Esophagus muscularis mucosa (tissue), 4 donors: ENCODE measurements around the gene DCDC2C. TPM values are rescaled to one million over a fixed set of nuclear protein-coding genes. Genes with fewer than 3 reads are reported as not detected.

Experiments used
- DNase-seq: peaks from one replicate; pipeline ENCODE4 v3.0.0-alpha.2; 2017; ENCODE audit errors: extremely low spot score
- H3K27ac ChIP-seq, 4 donors: fragments of 200-600 bp; sonication (generic); replicated peaks in 1 of 4; 1 replicate in 3 of 4; 2 replicates in 1 of 4; pipeline ENCODE4 v1.5.1; 2016 to 2019; ENCODE audit warnings: mild to moderate bottlenecking in 1 of 4
- H3K27me3 ChIP-seq, 4 donors: fragments of 200-600 bp; sonication (generic); one replicate each; pipeline versions ENCODE4 v1.5.1 to v1.6.0; 2016 to 2019
- H3K36me3 ChIP-seq, 4 donors: fragments of 200-600 bp; sonication (generic); one replicate each; pipeline ENCODE4 v1.5.1; 2016 to 2019
- H3K4me1 ChIP-seq, 4 donors: fragments of 200-600 bp; sonication (generic); one replicate each; pipeline ENCODE4 v1.5.1; 2016 to 2019
- H3K4me3 ChIP-seq, 4 donors: fragments of 200-600 bp; sonication (generic); 1 replicate in 2 of 4; 2 replicates in 2 of 4; pipeline ENCODE4 v1.5.1; 2016 to 2019; ENCODE audit warnings: mild to moderate bottlenecking in 4 of 4, moderate library complexity in 1 of 4
- H3K9me3 ChIP-seq, 4 donors: fragments of 200-600 bp; sonication (generic); 1 replicate in 3 of 4; 2 replicates in 1 of 4; pipeline ENCODE4 v1.5.1; 2016 to 2019
- EP300 ChIP-seq: sonication (generic); formaldehyde crosslinking; IDR thresholded peaks from one replicate; pipeline ENCODE4 v1.6.1; 2017; ENCODE audit warnings: antibody characterized with exemption
- POLR2A ChIP-seq: fragments of 450-650 bp; IDR thresholded peaks from one replicate; pipeline ENCODE4 v1.6.1; 2017; ENCODE audit warnings: antibody characterized with exemption, moderate library complexity, mild to moderate bottlenecking, low read depth
- POLR2AphosphoS5 ChIP-seq, 2 donors: sonication (generic); formaldehyde crosslinking; IDR thresholded peaks; one replicate each; pipeline ENCODE4 v1.6.1; 2017; ENCODE audit warnings: antibody characterized with exemption in 2 of 2
- WGBS: methylation state at CpG from one replicate; pipeline ENCODE4 v1.1.5; 2018; 5-methylcytosine and 5-hydroxymethylcytosine counted together
- intact Hi-C: fragments of 100-400 bp; cut with DNase I; formaldehyde crosslinking; loops from one replicate; pipeline ENCODE4 v1.15.1; 2023
- total RNA-seq, 4 donors: library from RNA; depleted of rRNA; stranded (reverse); fragments of >200 nt; gene quantifications; one replicate each; pipeline versions ENCODE4 v1.1.0 to v1.2.1, GENCODE V29; 2016
- TF ChIP-seq, protein P1 (sequence below), 3 experiments: fragments of 200-600 bp in 2 of 3; fragments of 450-650 bp in 1 of 3; sonication (generic) in 2 of 3; IDR thresholded peaks; one replicate each; pipeline ENCODE4 v1.5.1; 2017 to 2019; ENCODE audit warnings: antibody characterized with exemption in 3 of 3, mild to moderate bottlenecking in 2 of 3, moderate library complexity in 1 of 3

The DCDC2C gene
- total RNA-seq, 4 donors from 2014 or later: 0.83 TPM; not detected in 3

DNA sequence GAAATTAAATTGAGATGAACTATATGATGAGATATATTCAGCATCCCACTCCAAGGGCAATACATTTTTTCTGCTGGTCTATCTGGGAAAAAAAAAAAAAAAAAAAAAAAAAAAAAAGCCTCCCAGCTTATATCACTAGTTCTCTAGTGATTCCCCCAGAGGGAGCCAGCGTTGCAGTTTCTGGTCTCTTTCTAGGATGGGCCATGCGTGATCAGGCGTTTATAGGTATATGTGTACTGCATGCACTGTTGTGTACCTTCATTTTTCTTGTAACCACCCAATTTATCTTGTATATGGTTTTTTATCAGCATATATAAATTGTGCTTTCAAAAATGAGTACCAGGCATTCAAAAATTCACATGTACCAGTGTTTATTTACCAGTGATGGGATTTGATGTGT is 35.1 kb downstream of the DCDC2C start:
- no peaks in the 10 kb centered on the region for H3K36me3 ChIP-seq
- no peak for DNase-seq
- intact Hi-C loops: no loop called here
- no peak overlapping the region for H3K27ac ChIP-seq
- 46% methylated on average over 3 of the region's 3 CpGs for WGBS
- H3K27me3 ChIP-seq: peaks cover 0 to 11% (median 0%) of the 10 kb centered on the region in 4 donors
- no peak overlapping the region for H3K4me3 ChIP-seq
- no peaks in the 10 kb centered on the region for H3K9me3 ChIP-seq
- H3K4me1 ChIP-seq: no peaks in the 10 kb centered on the region
- TF ChIP-seq, protein P1, sequence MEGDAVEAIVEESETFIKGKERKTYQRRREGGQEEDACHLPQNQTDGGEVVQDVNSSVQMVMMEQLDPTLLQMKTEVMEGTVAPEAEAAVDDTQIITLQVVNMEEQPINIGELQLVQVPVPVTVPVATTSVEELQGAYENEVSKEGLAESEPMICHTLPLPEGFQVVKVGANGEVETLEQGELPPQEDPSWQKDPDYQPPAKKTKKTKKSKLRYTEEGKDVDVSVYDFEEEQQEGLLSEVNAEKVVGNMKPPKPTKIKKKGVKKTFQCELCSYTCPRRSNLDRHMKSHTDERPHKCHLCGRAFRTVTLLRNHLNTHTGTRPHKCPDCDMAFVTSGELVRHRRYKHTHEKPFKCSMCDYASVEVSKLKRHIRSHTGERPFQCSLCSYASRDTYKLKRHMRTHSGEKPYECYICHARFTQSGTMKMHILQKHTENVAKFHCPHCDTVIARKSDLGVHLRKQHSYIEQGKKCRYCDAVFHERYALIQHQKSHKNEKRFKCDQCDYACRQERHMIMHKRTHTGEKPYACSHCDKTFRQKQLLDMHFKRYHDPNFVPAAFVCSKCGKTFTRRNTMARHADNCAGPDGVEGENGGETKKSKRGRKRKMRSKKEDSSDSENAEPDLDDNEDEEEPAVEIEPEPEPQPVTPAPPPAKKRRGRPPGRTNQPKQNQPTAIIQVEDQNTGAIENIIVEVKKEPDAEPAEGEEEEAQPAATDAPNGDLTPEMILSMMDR (IDR thresholded peaks at IDR 0.05): no peak
- no peak for TF ChIP-seq POLR2AphosphoS5 (IDR thresholded peaks at IDR 0.05)
- no peak for TF ChIP-seq POLR2A
- TF ChIP-seq EP300: no peak

DNA sequence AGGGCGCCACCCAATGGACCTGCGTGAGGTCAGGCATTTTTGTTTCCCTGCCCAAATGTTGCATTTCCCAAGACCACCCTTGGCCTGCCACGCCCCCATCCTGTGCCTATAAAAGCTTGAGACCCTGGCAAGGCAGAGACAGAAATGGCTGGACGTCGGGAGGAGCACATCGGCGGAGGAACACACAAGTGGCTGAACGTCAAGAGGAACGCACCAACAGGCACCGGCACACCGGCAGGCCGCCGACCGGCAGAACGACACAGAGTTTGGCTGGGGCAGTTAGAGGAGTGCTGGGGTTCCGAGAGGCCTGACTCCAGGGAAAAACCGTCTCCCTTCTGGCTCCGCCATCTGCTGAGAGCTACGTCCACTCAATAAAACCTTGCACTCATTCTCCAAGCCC is 35.9 kb downstream of the DCDC2C start:
- Histone ChIP-seq H3K9me3 (no peaks in the 10 kb centered on the region), H3K4me1 (no peaks in the 10 kb centered on the region), H3K36me3 (no peaks in the 10 kb centered on the region), H3K27me3 (peaks cover 0 to 7% (median 0%) of the 10 kb centered on the region in 4 donors), H3K4me3 (no peak overlapping the region), H3K27ac (no peak overlapping the region)
- DNase-seq: no peak
- intact Hi-C loops: no loop called here
- WGBS: 92% methylated on average over 19 of the region's 19 CpGs
- TF ChIP-seq EP300 (no peak), POLR2AphosphoS5 (IDR thresholded peaks at IDR 0.05) (no peak), POLR2A (no peak)
- TF ChIP-seq, protein P1 (IDR thresholded peaks at IDR 0.05): no peak

DNA sequence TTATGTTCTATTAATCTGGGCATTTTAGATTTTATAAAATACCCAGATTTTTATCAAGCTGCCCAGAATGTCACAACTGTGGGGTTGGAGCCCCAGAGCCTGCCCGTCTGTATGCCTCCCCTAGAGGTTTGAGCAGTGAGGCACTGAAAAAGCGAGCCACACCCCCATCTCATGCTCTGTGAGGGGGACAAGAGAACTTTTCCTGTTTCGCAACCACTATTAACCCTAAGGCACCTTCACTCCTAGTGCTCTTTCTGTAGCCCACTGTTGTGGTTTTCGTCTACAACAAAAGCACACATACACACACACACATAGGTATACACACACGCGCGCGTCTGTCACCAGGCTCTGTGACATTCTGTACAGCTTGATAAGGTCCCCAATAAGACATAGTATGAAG is 38.0 kb downstream of the DCDC2C start:
- Histone ChIP-seq H3K4me1 (no peaks in the 10 kb centered on the region), H3K4me3 (no peak overlapping the region), H3K27me3 (peaks cover 0 to 11% (median 0%) of the 10 kb centered on the region in 4 donors), H3K36me3 (no peaks in the 10 kb centered on the region), H3K9me3 (no peaks in the 10 kb centered on the region), H3K27ac (no peak overlapping the region)
- TF ChIP-seq POLR2AphosphoS5 (IDR thresholded peaks at IDR 0.05) (no peak), POLR2A (no peak), EP300 (no peak)
- TF ChIP-seq, protein P1 (IDR thresholded peaks at IDR 0.05): no peak
- intact Hi-C loops: no loop called here
- no peak for DNase-seq
- 70% methylated on average over 8 of the region's 8 CpGs for WGBS

DNA sequence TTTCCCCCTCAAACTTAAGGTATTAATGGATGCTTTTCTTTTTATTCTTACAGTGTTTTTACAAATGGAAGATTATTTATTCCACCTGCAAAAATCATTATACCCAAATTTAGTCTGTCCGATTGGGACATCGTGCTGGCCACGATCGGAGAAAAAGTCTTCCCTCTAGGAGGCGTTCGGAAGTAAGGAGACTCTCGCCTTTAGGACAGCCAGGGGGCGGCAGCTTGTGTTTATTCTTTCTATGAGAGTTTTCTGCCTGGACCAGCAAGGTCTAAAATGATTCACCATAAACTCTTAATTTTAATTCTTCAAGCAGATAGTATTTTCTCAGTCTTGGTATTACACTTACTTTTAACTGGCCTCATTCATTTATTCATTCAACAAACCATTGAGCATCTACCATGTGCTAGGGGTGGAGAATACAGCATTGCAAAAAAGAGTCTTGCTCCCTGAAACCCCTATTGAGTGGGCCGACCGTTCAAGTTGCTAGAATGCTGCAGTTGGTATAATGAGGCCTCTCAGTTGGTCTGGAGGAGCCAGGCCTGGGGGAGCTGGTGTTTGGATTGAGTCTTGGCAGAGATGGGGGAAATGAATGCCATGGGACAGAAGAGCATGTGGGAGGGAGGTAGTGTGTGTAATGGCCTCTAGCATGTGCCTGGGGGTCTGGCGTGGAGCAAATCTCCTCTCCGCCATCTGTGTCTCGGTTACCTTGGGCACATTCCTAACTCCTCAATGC is 38.7 kb downstream of the DCDC2C start:
- no peaks in the 10 kb centered on the region for H3K9me3 ChIP-seq
- TF ChIP-seq, protein P1 (IDR thresholded peaks at IDR 0.05): no peak
- TF ChIP-seq POLR2A (no peak), EP300 (no peak), POLR2AphosphoS5 (IDR thresholded peaks at IDR 0.05) (no peak)
- no peaks in the 10 kb centered on the region for H3K4me1 ChIP-seq
- 92% methylated on average over 13 of the region's 13 CpGs for WGBS
- no peak overlapping the region for H3K4me3 ChIP-seq
- intact Hi-C loops: no loop called here
- H3K27me3 ChIP-seq: peaks cover 0 to 12% (median 0%) of the 10 kb centered on the region in 4 donors
- H3K36me3 ChIP-seq: no peaks in the 10 kb centered on the region
- H3K27ac ChIP-seq: no peak overlapping the region
- DNase-seq: no peak
